K562 (cell line): ENCODE measurements around the gene RIMOC1. TPM values are rescaled to one million over a fixed set of nuclear protein-coding genes. Genes with fewer than 3 reads are reported as not detected.

Source experiments
- ATAC-seq: fragments of 200-7000 bp; cut with Tn5 transposase; 3 replicates; pipeline ENCODE4 v1.9.1; 2020; ENCODE audit warnings: moderate library complexity
- BruUV-seq: library from RNA; stranded (reverse); fragments of 400-500 nt; replicated peaks from 2 replicates; lab custom pipeline; 2021; lab: Mats Ljungman, UMichigan
- CTCF ChIA-PET: fragments of 300-600 bp; formaldehyde crosslinking; extraction: SDS; loops from one replicate; lab custom pipeline; 2021; ENCODE audit warnings: low intra/inter-chr PET ratio; lab: Yijun Ruan, JAX
- POLR2A ChIA-PET: fragments of 300-600, 350-650 bp; sonication (Branson Sonifier 250); formaldehyde crosslinking; extraction: SDS; loops from one replicate; lab custom pipeline; 2021; ENCODE audit warnings: antibody characterized with exemption, inconsistent platforms; lab: Yijun Ruan, JAX
- DNase-seq, 4 experiments: peaks; one replicate each; pipeline versions ENCODE4 v3.0.0 to v3.0.0-alpha.2; 2011 to 2018; ENCODE audit warnings: low spot score in 3 of 4, mixed read lengths in 3 of 4; ENCODE audit errors: extremely low read depth in 1 of 4
- FAIRE-seq: peaks from 2 replicates; lab custom pipeline; 2011; peaks lifted over from hg19 to GRCh38; lab: Jason Lieb, UNC
- H2AFZ ChIP-seq: 2 replicates; pipeline ENCODE4 v1.6.0; 2011; ENCODE audit warnings: low read depth, low read length, control low read depth, inconsistent platforms
- H3K27ac ChIP-seq: fragments of 200-600 bp; 3 replicates; pipeline ENCODE4 v1.8.0; 2011; ENCODE audit warnings: low read depth, mild to moderate bottlenecking, control low read depth, inconsistent platforms, low read length, moderate library complexity, mixed read lengths; ENCODE audit errors: extremely low read depth
- H3K27me3 ChIP-seq, 2 experiments: fragments of 300-600 bp in 1 of 2; 2 replicates in 1 of 2; 3 replicates in 1 of 2; pipeline versions ENCODE4 v1.6.0 to v1.8.0; 2011; ENCODE audit warnings: inconsistent platforms in 2 of 2, low read length in 2 of 2, mild to moderate bottlenecking in 1 of 2, mixed read lengths in 1 of 2, moderate library complexity in 1 of 2; ENCODE audit not compliant: control insufficient read depth in 2 of 2, insufficient read depth in 2 of 2
- H3K36me3 ChIP-seq: fragments of 300-600 bp; 3 replicates; pipeline ENCODE4 v1.8.0; 2011; ENCODE audit warnings: mild to moderate bottlenecking, low read length, inconsistent platforms; ENCODE audit not compliant: control insufficient read depth, insufficient read depth
- H3K4me1 ChIP-seq, 2 experiments: fragments of 200-600 bp in 1 of 2; replicated peaks in 1 of 2; 2 replicates in 1 of 2; 3 replicates in 1 of 2; pipeline versions ENCODE4 v1.5.1 to v1.8.0; 2011; ENCODE audit warnings: inconsistent platforms in 2 of 2, low read length in 2 of 2, mild to moderate bottlenecking in 1 of 2, mixed read lengths in 1 of 2, moderate library complexity in 1 of 2; ENCODE audit not compliant: control insufficient read depth in 2 of 2, insufficient read depth in 2 of 2
- H3K4me2 ChIP-seq: 2 replicates; pipeline ENCODE4 v1.6.1; 2011; ENCODE audit warnings: low read length, control low read depth, inconsistent platforms, mixed read lengths; ENCODE audit not compliant: insufficient read depth
- H3K4me3 ChIP-seq: fragments of 200-600 bp; sonication (generic), shearing (Covaris generic); 2 replicates; pipeline ENCODE4 v1.5.1; 2016; ENCODE audit warnings: control low read depth, inconsistent platforms
- H3K79me2 ChIP-seq: fragments of 200-600 bp; 3 replicates; pipeline ENCODE4 v1.8.0; 2011; ENCODE audit warnings: low read length, inconsistent platforms; ENCODE audit not compliant: control insufficient read depth, insufficient read depth
- H3K9ac ChIP-seq, 2 experiments: 2 replicates each; pipeline versions ENCODE4 v1.6.0 to v1.6.1; 2011; ENCODE audit warnings: low read depth in 2 of 2, low read length in 2 of 2, control low read depth in 1 of 2, inconsistent platforms in 1 of 2, mild to moderate bottlenecking in 1 of 2, mixed read lengths in 1 of 2; ENCODE audit not compliant: insufficient read depth in 1 of 2
- H3K9me1 ChIP-seq: one replicate; pipeline ENCODE4 v1.6.0; 2011; ENCODE audit warnings: inconsistent platforms, mild to moderate bottlenecking, low read length, moderate library complexity; ENCODE audit not compliant: control insufficient read depth, insufficient read depth
- H3K9me3 ChIP-seq: replicated peaks from 2 replicates; pipeline ENCODE4 v1.5.1; 2011; ENCODE audit warnings: low read depth, low read length, inconsistent platforms; ENCODE audit not compliant: control insufficient read depth, insufficient read depth
- H4K20me1 ChIP-seq: replicated peaks from 2 replicates; pipeline ENCODE4 v1.6.1; 2011; ENCODE audit warnings: low read length, inconsistent platforms, mixed read lengths; ENCODE audit not compliant: control insufficient read depth, insufficient read depth
- ARID2 ChIP-seq: fragments of 450-650 bp; IDR thresholded peaks from 2 replicates; pipeline ENCODE4 v1.6.1; 2017; ENCODE audit warnings: antibody characterized with exemption, mild to moderate bottlenecking
- BRD4 ChIP-seq: fragments of 200-600 bp; sonication (generic); IDR thresholded peaks from 2 replicates; pipeline ENCODE4 v1.6.1; 2017; ENCODE audit warnings: inconsistent platforms
- CBX1 ChIP-seq: sonication (generic); IDR thresholded peaks from 2 replicates; pipeline ENCODE4 v1.6.1; 2016; ENCODE audit warnings: antibody characterized with exemption, low read depth, mild to moderate bottlenecking
- FOXM1 ChIP-seq, 2 experiments: fragments of 450-650 bp in 1 of 2; sonication (generic) in 1 of 2; formaldehyde crosslinking in 1 of 2; IDR thresholded peaks; 2 replicates each; pipeline versions ENCODE4 v1.6.1 to v1.9.0; 2017 to 2022; ENCODE audit warnings: low read depth in 2 of 2, mild to moderate bottlenecking in 2 of 2, missing genetic modification reagents in 1 of 2, moderate library complexity in 1 of 2
- HDAC6 ChIP-seq: IDR thresholded peaks from 2 replicates; pipeline ENCODE4 v1.6.1; 2012; ENCODE audit warnings: low read depth, mild to moderate bottlenecking, control low read depth, inconsistent platforms, low read length, moderate library complexity
- KLF1 ChIP-seq: fragments of 450-650 bp; IDR thresholded peaks from 2 replicates; pipeline ENCODE4 v1.6.1; 2016; ENCODE audit warnings: missing genetic modification characterization, missing compliant biosample characterization
- MEF2D ChIP-seq: conservative IDR thresholded peaks from 2 replicates; pipeline ENCODE4 v1.6.1; 2016; ENCODE audit warnings: low read depth, missing genetic modification characterization, missing compliant biosample characterization
- MTA1 ChIP-seq: fragments of 450-650 bp; IDR thresholded peaks from 2 replicates; pipeline ENCODE4 v1.6.1; 2017; ENCODE audit warnings: borderline replicate concordance
- NFRKB ChIP-seq: fragments of 450-650 bp; IDR thresholded peaks from 2 replicates; pipeline ENCODE4 v1.6.1; 2016; ENCODE audit warnings: low read depth
- NR4A1 ChIP-seq, 2 experiments: fragments of 250-450 bp in 1 of 2; fragments of 450-650 bp in 1 of 2; sonication (Bioruptor Pico) in 1 of 2; IDR thresholded peaks; 2 replicates each; pipeline versions ENCODE4 v1.4.0 to v1.6.1; 2016 to 2020; ENCODE audit warnings: mild to moderate bottlenecking in 2 of 2, missing compliant biosample characterization in 1 of 2, missing genetic modification characterization in 1 of 2, moderate library complexity in 1 of 2
- RBFOX2 ChIP-seq: fragments of 200-400 bp; formaldehyde crosslinking; IDR thresholded peaks from 2 replicates; pipeline ENCODE4 v1.6.1; 2017; ENCODE audit warnings: low read depth, mild to moderate bottlenecking, low read length, moderate library complexity
- RCOR1 ChIP-seq, 2 experiments: IDR thresholded peaks; 2 replicates each; pipeline ENCODE4 v1.6.1; 2012; ENCODE audit warnings: low read depth in 2 of 2, low read length in 2 of 2, borderline replicate concordance in 1 of 2, improper control_type of control experiment in 1 of 2
- SNIP1 ChIP-seq: fragments of 450-650 bp; IDR thresholded peaks from 2 replicates; pipeline ENCODE4 v1.7.1; 2017; ENCODE audit warnings: low read depth, mild to moderate bottlenecking
- TAF7 ChIP-seq: fragments of 450-650 bp; IDR thresholded peaks from 2 replicates; pipeline ENCODE4 v1.6.1; 2016; ENCODE audit warnings: missing genetic modification characterization, missing compliant biosample characterization
- TOE1 ChIP-seq, 2 experiments: fragments of 450-650 bp in 1 of 2; sonication (generic) in 1 of 2; formaldehyde crosslinking in 1 of 2; IDR thresholded peaks; 2 replicates each; pipeline versions ENCODE4 v1.7.1 to v1.8.0; 2016 to 2022; ENCODE audit warnings: borderline replicate concordance in 2 of 2, mild to moderate bottlenecking in 2 of 2, antibody characterized with exemption in 1 of 2, inconsistent platforms in 1 of 2, low read depth in 1 of 2, missing genetic modification reagents in 1 of 2, moderate library complexity in 1 of 2
- TRIM24 ChIP-seq, 2 experiments: fragments of 450-650 bp; IDR thresholded peaks; 2 replicates each; pipeline ENCODE4 v1.6.1; 2016
- ZNF311 ChIP-seq: fragments of 250-450 bp; sonication (Bioruptor Pico); IDR thresholded peaks from 2 replicates; pipeline ENCODE4 v1.4.0; 2020; ENCODE audit warnings: mild to moderate bottlenecking, moderate library complexity
- ZSCAN29 ChIP-seq: fragments of 450-650 bp; IDR thresholded peaks from 2 replicates; pipeline ENCODE4 v1.6.1; 2017
- WGBS: fragments of 100-300 bp; shearing (Covaris generic); methylation state at CpG from one replicate; pipeline ENCODE4 v1.1.6; 2016; ENCODE audit warnings: low coverage, mixed read lengths; ENCODE audit not compliant: insufficient coverage; ENCODE audit errors: missing lambda C conversion rate; 5-methylcytosine and 5-hydroxymethylcytosine counted together
- in situ Hi-C: fragments of 300-500 bp; cut with MboI; formaldehyde crosslinking; loops from 4 replicates; pipeline ENCODE4 v1.15.0; 2018; ENCODE audit warnings: inconsistent platforms, mixed read lengths
- intact Hi-C: fragments of 100-400 bp; cut with micrococcal nuclease; formaldehyde crosslinking; loops from 2 replicates; pipeline ENCODE4 v1.14.2; 2022
- polyA plus RNA-seq, 8 experiments: library from polyadenylated mRNA; depleted of rRNA in 4 of 8; stranded (reverse) in 5 of 8; unstranded in 3 of 8; fragments of >200 nt; fragmentation: Nextera tagmentation in 2 of 8; fragmentation: Illumina TruSeq in 1 of 8; extraction: Ambion mirVana in 2 of 8; extraction: Trizol in 1 of 8; gene quantifications; 2 replicates each; pipeline versions ENCODE4 v1.2.1 to v1.2.3, GENCODE V29; 2011 to 2014; ENCODE audit warnings: inconsistent platforms in 1 of 8, missing spikeins in 1 of 8
- total RNA-seq, 7 experiments: library from RNA; depleted of rRNA in 6 of 7; stranded (reverse); fragments of >200 nt in 6 of 7; fragmentation: Illumina TruSeq in 2 of 7; extraction: Trizol in 2 of 7; gene quantifications; 2 replicates each; pipeline versions ENCODE4 v1.2.1 to v1.2.3, GENCODE V29; 2011 to 2021; ENCODE audit warnings: low replicate concordance in 1 of 7
- TF ChIP-seq, protein P1 (sequence below): fragments of 450-650 bp; IDR thresholded peaks from one replicate; pipeline ENCODE4 v1.6.1; 2018; ENCODE audit warnings: mild to moderate bottlenecking, moderate library complexity; ENCODE audit not compliant: partially characterized antibody

Gene RIMOC1
- total and polyA plus RNA-seq, 9 of the 15 experiments (the other 6 are each of a cell fraction or from before 2014, with no cell fraction given): 11.6 to 63.1 (median 30.8) TPM

- TF ChIP-seq RCOR1 (IDR thresholded peaks at IDR 0.05; ENCODE audit: borderline replicate concordance in 1 of 2, low read depth in 2 of 2, low read length in 2 of 2): peak in 1 of 2 experiments; percentile 26; a peak in 1 of 4 replicates
- 0 out of 2 replicates have a peak, but pooled peaks have one; percentile 42 for TF ChIP-seq TOE1 (IDR thresholded peaks at IDR 0.05; ENCODE audit: borderline replicate concordance)
- TF ChIP-seq TOE1 (CRISPR knock-in tag; IDR thresholded peaks at IDR 0.05; ENCODE audit: borderline replicate concordance, low read depth): no peak
- no peak for TF ChIP-seq RBFOX2
- TF ChIP-seq, all 486 proteins: peak for 4
Observed at GRCh38 chr5:41896230-41896629, 7.9 kb upstream of the RIMOC1 start (continued).

DNA sequence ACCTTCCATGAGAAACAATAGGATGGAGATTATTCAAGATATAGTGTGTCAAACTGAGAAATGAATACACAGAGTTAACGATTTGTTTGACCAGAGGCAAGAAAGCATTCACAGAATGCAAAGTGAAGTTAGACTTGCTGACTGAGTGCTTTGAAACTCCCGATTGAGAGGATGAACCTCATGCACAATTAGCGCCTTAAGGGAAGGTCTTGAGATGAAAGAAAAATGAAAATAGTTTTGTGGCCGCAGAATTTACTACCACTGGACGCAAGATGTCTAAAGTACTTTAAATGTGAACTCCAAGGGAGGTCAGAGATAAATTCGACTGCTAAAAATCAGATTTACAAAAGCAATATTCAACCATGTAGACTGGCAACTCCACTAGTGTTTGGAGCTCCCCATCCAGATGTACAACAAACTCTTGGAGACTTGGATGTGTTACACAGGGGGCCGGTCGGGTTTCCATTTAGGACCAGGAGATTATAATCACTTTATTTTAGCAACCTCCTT is 707 bp upstream of the RIMOC1 start:
- 27% methylated on average over 8 of the region's 8 CpGs for WGBS
- TF ChIP-seq TAF7 (tag): no peak
- no peak for TF ChIP-seq FOXM1 (IDR thresholded peaks at IDR 0.05; ENCODE audit: low read depth)
- no peak; the same call in 1 of the 2 replicates for TF ChIP-seq FOXM1 (CRISPR knock-in tag; IDR thresholded peaks at IDR 0.05; ENCODE audit: low read depth)
- TF ChIP-seq MTA1: no peak
- no peak for TF ChIP-seq SNIP1
- no peak for TF ChIP-seq KLF1 (tag)
- TF ChIP-seq, protein P1, sequence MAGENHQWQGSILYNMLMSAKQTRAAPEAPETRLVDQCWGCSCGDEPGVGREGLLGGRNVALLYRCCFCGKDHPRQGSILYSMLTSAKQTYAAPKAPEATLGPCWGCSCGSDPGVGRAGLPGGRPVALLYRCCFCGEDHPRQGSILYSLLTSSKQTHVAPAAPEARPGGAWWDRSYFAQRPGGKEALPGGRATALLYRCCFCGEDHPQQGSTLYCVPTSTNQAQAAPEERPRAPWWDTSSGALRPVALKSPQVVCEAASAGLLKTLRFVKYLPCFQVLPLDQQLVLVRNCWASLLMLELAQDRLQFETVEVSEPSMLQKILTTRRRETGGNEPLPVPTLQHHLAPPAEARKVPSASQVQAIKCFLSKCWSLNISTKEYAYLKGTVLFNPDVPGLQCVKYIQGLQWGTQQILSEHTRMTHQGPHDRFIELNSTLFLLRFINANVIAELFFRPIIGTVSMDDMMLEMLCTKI: no peak
- TF ChIP-seq NFRKB: 0 out of 2 replicates have a peak, but pooled peaks have one; percentile 7
- peak; percentile 47; the same call in 1 of the 2 replicates for TF ChIP-seq ZSCAN29
- no peak for TF ChIP-seq CBX1
- 0 out of 2 replicates have a peak, but pooled peaks have one; percentile 35 for TF ChIP-seq ZNF311
- TF ChIP-seq NR4A1 (CRISPR knock-in tag; IDR thresholded peaks at IDR 0.05): 0 out of 2 replicates have a peak, but pooled peaks have one; percentile 43
- no peak for TF ChIP-seq NR4A1 (tag; IDR thresholded peaks at IDR 0.05)
- 0 out of 2 replicates have a peak, but pooled peaks have one; percentile 11 for TF ChIP-seq ARID2
- no peak for TF ChIP-seq MEF2D (tag)
- TF ChIP-seq BRD4: no peak
- no peak for TF ChIP-seq TRIM24 (IDR thresholded peaks at IDR 0.05)
- TF ChIP-seq HDAC6: no peak

More for the DNA sequence above, 707 bp upstream of the RIMOC1 start:
- BruUV-seq: TSS peak; percentile 99
- CTCF ChIA-PET: no interaction called here
- in situ Hi-C loops (no loop called here), intact Hi-C loops (no loop called here)
- Histone ChIP-seq H3K9me3 (no peaks in the 10 kb centered on the region), H3K9me1 (no peaks in the 10 kb centered on the region), H3K9ac (peak overlapping the region; percentile 88 to 94), H3K27me3 (no peaks in the 10 kb centered on the region), H4K20me1 (no peaks in the 10 kb centered on the region), H3K36me3 (peaks cover 31% of the 10 kb centered on the region), H3K27ac (peak overlapping the region; percentile 70), H3K79me2 (peaks cover 36% of the 10 kb centered on the region), H3K4me3 (peak overlapping the region; percentile 67), H3K4me2 (peak overlapping the region; percentile 92), H2AFZ (peak overlapping the region; percentile 84), H3K4me1 (peaks cover 6 to 18% of the 10 kb centered on the region in 2 experiments)
- POLR2A ChIA-PET: interaction anchor here (0.8 to 1.6 kb wide), 13 partner anchors 9 to 1079 kb away, joined by 3 to 12 read pairs (median 6); partner anchors contain the start of gene FBXO4
- ATAC-seq: no peak
- FAIRE-seq: no peak
- no peak for DNase-seq
